Liver (tissue), 9 donors: Measurements from ENCODE around the gene CFAP299. TPM values are rescaled to one million over a fixed set of nuclear protein-coding genes. Genes with fewer than 3 reads are reported as not detected.

Experiments
- DNase-seq: peaks from one replicate; pipeline ENCODE4 v3.0.0-alpha.2; 2017; ENCODE audit warnings: low spot score
- H3K27ac ChIP-seq, 2 donors: one replicate each; pipeline ENCODE4 v1.7.0; 2013; ENCODE audit warnings: inconsistent platforms in 2 of 2, low read length in 2 of 2, control low read depth in 1 of 2, low read depth in 1 of 2, mild to moderate bottlenecking in 1 of 2
- H3K27me3 ChIP-seq, 4 donors: one replicate each; pipeline versions ENCODE4 v1.6.1 to v1.7.0; 2013; ENCODE audit warnings: low read length in 3 of 4, inconsistent platforms in 1 of 4, mild to moderate bottlenecking in 1 of 4, moderate library complexity in 1 of 4; ENCODE audit not compliant: control insufficient read depth in 4 of 4, insufficient read depth in 4 of 4
- H3K36me3 ChIP-seq, 4 donors: one replicate each; pipeline versions ENCODE4 v1.6.1 to v1.7.0; 2013; ENCODE audit warnings: low read length in 3 of 4, mild to moderate bottlenecking in 3 of 4, low read depth in 1 of 4, moderate library complexity in 1 of 4; ENCODE audit not compliant: control insufficient read depth in 4 of 4, insufficient read depth in 3 of 4
- H3K4me1 ChIP-seq, 4 donors: one replicate each; pipeline versions ENCODE4 v1.6.1 to v1.7.0; 2013; ENCODE audit warnings: low read length in 3 of 4, mild to moderate bottlenecking in 3 of 4, moderate library complexity in 1 of 4; ENCODE audit not compliant: control insufficient read depth in 4 of 4, insufficient read depth in 4 of 4
- H3K4me3 ChIP-seq, 3 donors: one replicate each; pipeline versions ENCODE4 v1.6.1 to v1.7.0; 2013; ENCODE audit warnings: low read length in 3 of 3, control low read depth in 1 of 3, low read depth in 1 of 3, mild to moderate bottlenecking in 1 of 3
- H3K9ac ChIP-seq, 2 donors: one replicate each; pipeline ENCODE4 v1.7.0; 2013; ENCODE audit warnings: low read length in 2 of 2, mild to moderate bottlenecking in 2 of 2, moderate library complexity in 2 of 2, control low read depth in 1 of 2, low read depth in 1 of 2
- H3K9me3 ChIP-seq, 4 donors: one replicate each; pipeline versions ENCODE4 v1.6.1 to v1.7.0; 2013; ENCODE audit warnings: low read length in 3 of 4; ENCODE audit not compliant: control insufficient read depth in 4 of 4
- ATF3 ChIP-seq: IDR thresholded peaks from 2 replicates; pipeline ENCODE4 v1.6.1; 2016; ENCODE audit warnings: antibody characterized with exemption
- CTCF ChIP-seq: fragments of 150-350 bp; IDR thresholded peaks from 2 replicates; pipeline ENCODE4 v1.5.1; 2017; ENCODE audit warnings: improper control_type of control experiment, low read depth, low read length; ENCODE audit not compliant: missing input control
- EGR1 ChIP-seq, 2 donors: IDR thresholded peaks; 2 replicates each; pipeline ENCODE4 v1.6.1; 2016 to 2018; ENCODE audit warnings: antibody characterized with exemption in 2 of 2, low read depth in 2 of 2
- FOXA1 ChIP-seq: IDR thresholded peaks from 2 replicates; pipeline ENCODE4 v1.6.1; 2016; ENCODE audit warnings: antibody characterized with exemption
- HNF4A ChIP-seq, 2 donors: conservative IDR thresholded peaks; 2 replicates each; pipeline ENCODE4 v1.6.1; 2016; ENCODE audit warnings: antibody characterized with exemption in 2 of 2, mild to moderate bottlenecking in 2 of 2
- HNF4G ChIP-seq: IDR thresholded peaks from 2 replicates; pipeline ENCODE4 v1.6.1; 2016; ENCODE audit warnings: antibody characterized with exemption
- NR2F2 ChIP-seq: IDR thresholded peaks from 2 replicates; pipeline ENCODE4 v1.6.1; 2016; ENCODE audit warnings: antibody characterized with exemption
- RAD21 ChIP-seq, 2 donors: IDR thresholded peaks; 2 replicates each; pipeline ENCODE4 v1.6.1; 2016; ENCODE audit warnings: antibody characterized with exemption in 2 of 2, mild to moderate bottlenecking in 2 of 2
- REST ChIP-seq: IDR thresholded peaks from 2 replicates; pipeline ENCODE4 v1.6.1; 2016; ENCODE audit warnings: antibody characterized with exemption, mild to moderate bottlenecking
- YY1 ChIP-seq: IDR thresholded peaks from 2 replicates; pipeline ENCODE4 v1.6.1; 2016; ENCODE audit warnings: antibody characterized with exemption, mild to moderate bottlenecking
- ZBTB33 ChIP-seq: IDR thresholded peaks from 2 replicates; pipeline ENCODE4 v1.6.1; 2016; ENCODE audit warnings: antibody characterized with exemption
- WGBS: extraction: QIAGEN DNeasy Blood & Tissue Kit; methylation state at CpG from one replicate; pipeline ENCODE4 v1.1.7; 2013; 5-methylcytosine and 5-hydroxymethylcytosine counted together
- polyA plus RNA-seq, 2 donors: library from polyadenylated mRNA; stranded (reverse) in 1 of 2; unstranded in 1 of 2; fragments of 200-250 nt in 1 of 2; fragments of >200 nt in 1 of 2; fragmentation: Nextera tagmentation in 1 of 2; extraction: Ambion mirVana in 1 of 2; gene quantifications; one replicate each; pipeline versions ENCODE4 v1.2.1 to v1.2.3, GENCODE V29; 2013 to 2015
- total RNA-seq, 2 donors: library from RNA; depleted of rRNA; stranded (reverse); fragments of >200 nt; gene quantifications; one replicate each; pipeline ENCODE4 v1.2.3, GENCODE V29; 2014
- TF ChIP-seq, protein P1 (sequence below): IDR thresholded peaks from 2 replicates; pipeline ENCODE4 v1.6.1; 2016; ENCODE audit warnings: antibody characterized with exemption
- donor health status: healthy.
- donor health status: healthy.
- donor health status: healthy.
- donor health status: healthy.
- donor health status: healthy.

Gene CFAP299
- total and polyA plus RNA-seq, 4 donors: not detected

DNA sequence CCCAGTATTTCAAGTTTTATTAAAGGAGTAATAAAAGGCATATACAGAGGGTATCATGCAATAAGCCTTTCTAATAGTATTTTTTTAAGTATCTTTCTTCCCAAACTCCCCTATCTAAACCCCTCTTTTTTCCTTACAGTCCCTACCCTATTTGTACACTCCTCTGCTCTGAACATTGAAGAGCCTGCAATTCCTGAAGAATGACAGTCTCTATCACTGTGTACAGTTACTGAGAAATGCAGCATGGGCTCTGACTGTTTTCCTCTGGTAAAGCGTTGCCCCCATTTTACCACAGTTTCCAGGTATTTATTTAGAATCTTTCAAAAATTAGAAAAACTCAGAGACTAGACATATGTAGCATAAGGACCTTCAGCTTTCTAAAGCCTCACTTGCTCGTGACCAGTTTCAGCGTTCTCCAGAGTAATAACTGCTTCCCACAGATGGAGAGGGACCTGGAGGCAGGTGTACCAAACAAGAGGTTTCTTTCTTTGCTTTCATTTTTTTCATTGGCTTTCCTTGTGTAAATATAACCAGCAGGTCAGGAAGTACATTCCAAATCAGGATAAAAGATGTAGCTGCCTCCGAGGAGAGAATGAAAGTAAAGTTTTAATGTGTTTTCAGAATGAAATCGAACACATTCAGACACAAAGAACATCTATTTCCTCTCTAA, 230.8 kb downstream of the CFAP299 start:
- no peak for DNase-seq
- Histone ChIP-seq H3K4me3 (no peak overlapping the region), H3K27ac (no peak overlapping the region), H3K9ac (no peak overlapping the region), H3K27me3 (peaks cover 0 to 2% (median 0%) of the 10 kb centered on the region in 4 donors), H3K4me1 (no peaks in the 10 kb centered on the region), H3K9me3 (no peaks in the 10 kb centered on the region), H3K36me3 (no peaks in the 10 kb centered on the region)
- 60% methylated on average over 5 of the region's 5 CpGs for whole genome bisulfite sequencing
- no peak for TF ChIP-seq YY1
- no peak for TF ChIP-seq CTCF
- TF ChIP-seq EGR1 (IDR thresholded peaks at IDR 0.05; ENCODE audit: low read depth in 2 of 2): no peak
- TF ChIP-seq FOXA1: no peak
- TF ChIP-seq ATF3: no peak
- TF ChIP-seq HNF4A (conservative IDR thresholded peaks at IDR 0.05): no peak
- no peak for TF ChIP-seq NR2F2
- no peak for TF ChIP-seq HNF4G

GRCh38 chr4:80568891-80569290, 233.4 kb downstream of the CFAP299 start:
- WGBS: 57% methylated on average over 1 of the region's 1 CpG
- TF ChIP-seq HNF4A (conservative IDR thresholded peaks at IDR 0.05) (no peak), FOXA1 (no peak), CTCF (no peak)
- peaks cover 0 to 2% (median 0%) of the 10 kb centered on the region in 4 donors for H3K27me3 ChIP-seq
- H3K4me3 ChIP-seq: no peak overlapping the region
- no peaks in the 10 kb centered on the region for H3K4me1 ChIP-seq
- no peak overlapping the region for H3K9ac ChIP-seq
- H3K36me3 ChIP-seq: no peaks in the 10 kb centered on the region
- DNase-seq: no peak
- no peaks in the 10 kb centered on the region for H3K9me3 ChIP-seq
- no peak overlapping the region for H3K27ac ChIP-seq

DNA sequence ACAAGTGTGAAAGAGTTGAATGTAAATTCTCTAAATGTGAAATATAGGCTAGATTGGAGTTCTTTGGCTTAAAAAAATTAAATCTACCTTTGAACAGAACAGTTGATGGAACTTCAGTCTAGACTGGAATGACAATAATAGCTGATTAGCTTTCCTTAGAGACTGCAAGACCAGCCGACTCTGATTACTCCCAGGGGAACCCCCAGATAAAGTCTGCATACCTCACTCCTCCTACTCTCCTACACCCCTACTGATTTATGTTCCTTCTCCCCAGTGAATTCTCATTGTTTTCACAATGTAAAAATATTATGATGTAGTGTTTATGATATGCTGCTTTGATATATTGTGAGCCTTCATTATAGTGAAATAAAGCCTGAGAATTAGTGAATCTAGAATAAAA, 241.3 kb downstream of the CFAP299 start:
- H3K9ac ChIP-seq: no peak overlapping the region
- H3K27me3 ChIP-seq: peaks cover 0 to 3% (median 0%) of the 10 kb centered on the region in 4 donors
- H3K4me1 ChIP-seq: no peaks in the 10 kb centered on the region
- H3K9me3 ChIP-seq: no peaks in the 10 kb centered on the region
- no peak overlapping the region for H3K27ac ChIP-seq
- H3K36me3 ChIP-seq: no peaks in the 10 kb centered on the region
- no peak overlapping the region for H3K4me3 ChIP-seq
- no peak for DNase-seq
- 28% methylated on average over 1 of the region's 1 CpG for WGBS
- TF ChIP-seq CTCF (no peak), ATF3 (no peak), REST (no peak), YY1 (no peak), ZBTB33 (no peak), RAD21 (IDR thresholded peaks at IDR 0.05) (no peak), FOXA1 (no peak)
- TF ChIP-seq, protein P1, sequence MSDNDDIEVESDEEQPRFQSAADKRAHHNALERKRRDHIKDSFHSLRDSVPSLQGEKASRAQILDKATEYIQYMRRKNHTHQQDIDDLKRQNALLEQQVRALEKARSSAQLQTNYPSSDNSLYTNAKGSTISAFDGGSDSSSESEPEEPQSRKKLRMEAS: no peak
